Measurements from ENCODE around the gene UBXN10.
A peak's percentile ranks its signal among the peaks of the same experiment; 100 is the strongest.

Gene UBXN10

GRCh38 chr1:20185834-20186782 lies at the start of gene UBXN10, which contains the start of gene PLA2G2C:
Gene UBXN10 (plus strand): TSS chr1:20186096. CDS start chr1:20190562, 4,466 bp downstream.
Gene PLA2G2C (minus strand): TSS chr1:20186518. CDS start chr1:20177363, 9,155 bp downstream.
- DNase-seq (ENCODE audit: low read depth in 2 of 3, low spot score in 2 of 3), result peak; percentile 36 to 44 (median 41)

- DNase-seq (ENCODE audit: low read depth in 2 of 3, low spot score in 2 of 3), result no peak
Measured at GRCh38 chr1:20136249-20136648, 49.6 kb upstream of the UBXN10 start.

- DNase-seq (ENCODE audit: low read depth in 2 of 3, low spot score in 2 of 3), result no peak
Measured at GRCh38 chr1:20137055-20137454, 48.8 kb upstream of the UBXN10 start.

- DNase-seq (ENCODE audit: low read depth in 2 of 3, low spot score in 2 of 3), result no peak
Measured at GRCh38 chr1:20137604-20138003, 48.3 kb upstream of the UBXN10 start.

GRCh38 chr1:20138346-20138745 lies 47.5 kb upstream of the UBXN10 start:
- no peak for DNase-seq (ENCODE audit: low read depth in 2 of 3, low spot score in 2 of 3)

GRCh38 chr1:20138961-20139550 lies 46.8 kb upstream of the UBXN10 start, which contains the start of gene PLA2G2F:
Gene PLA2G2F (plus strand): TSS chr1:20139323. CDS start chr1:20139428, 105 bp downstream.
- DNase-seq (ENCODE audit: low read depth in 2 of 3, low spot score in 2 of 3), result no peak

GRCh38 chr1:20139776-20140612 lies 45.9 kb upstream of the UBXN10 start:
- no peak for DNase-seq (ENCODE audit: low read depth in 2 of 3, low spot score in 2 of 3)

- DNase-seq (ENCODE audit: low read depth in 2 of 3, low spot score in 2 of 3), result no peak
Measured at GRCh38 chr1:20141001-20141400, 44.9 kb upstream of the UBXN10 start.

GRCh38 chr1:20141466-20141865 lies 44.4 kb upstream of the UBXN10 start:
- no peak for DNase-seq (ENCODE audit: low read depth in 2 of 3, low spot score in 2 of 3)

GRCh38 chr1:20142001-20142710 lies 43.7 kb upstream of the UBXN10 start:
- no peak for DNase-seq (ENCODE audit: low read depth in 2 of 3, low spot score in 2 of 3)

- no peak for DNase-seq (ENCODE audit: low read depth in 2 of 3, low spot score in 2 of 3)
Measured at GRCh38 chr1:20143318-20143717, 42.6 kb upstream of the UBXN10 start.

GRCh38 chr1:20143734-20144565 lies 41.9 kb upstream of the UBXN10 start:
- DNase-seq (ENCODE audit: low read depth in 2 of 3, low spot score in 2 of 3), result no peak

GRCh38 chr1:20147846-20148570 lies 37.9 kb upstream of the UBXN10 start:
- no peak for DNase-seq (ENCODE audit: low read depth in 2 of 3, low spot score in 2 of 3)

GRCh38 chr1:20148571-20149500 lies 37.1 kb upstream of the UBXN10 start:
- no peak for DNase-seq (ENCODE audit: low read depth in 2 of 3, low spot score in 2 of 3)

GRCh38 chr1:20149601-20150325 lies 36.1 kb upstream of the UBXN10 start:
- no peak for DNase-seq (ENCODE audit: low read depth in 2 of 3, low spot score in 2 of 3)

GRCh38 chr1:20150326-20150705 lies 35.6 kb upstream of the UBXN10 start:
- DNase-seq (ENCODE audit: low read depth in 2 of 3, low spot score in 2 of 3), result no peak

GRCh38 chr1:20150969-20151368 lies 34.9 kb upstream of the UBXN10 start:
- DNase-seq (ENCODE audit: low read depth in 2 of 3, low spot score in 2 of 3), result no peak
